ENCODE results near the gene LRP11. TPM values are rescaled to one million over a fixed set of nuclear protein-coding genes. Genes with fewer than 3 reads are reported as not detected.
"Not testable (repeated sequence)": the region's sequence is repeated elsewhere in the genome, so short reads cannot be mapped to it uniquely, and the experiment has no call there.

The LRP11 gene
- total and polyA plus RNA-seq, 2 of the 13 experiments (the other 11 are each of a cell fraction or from before 2014, with no cell fraction given), result 32.4 to 48.9 TPM

GRCh38 chr6:149895048-149895590 lies 31.0 kb upstream of the LRP11 start (continued):
- TF ChIP-seq NFE2 (CRISPR knock-in tag; IDR thresholded peaks at IDR 0.05), result no peak
- no peak for TF ChIP-seq ELF4 (CRISPR knock-in tag; IDR thresholded peaks at IDR 0.05; ENCODE audit: borderline replicate concordance)
- 0 out of 2 replicates have a peak, but pooled peaks have one; percentile 20 for TF ChIP-seq ELF3 (CRISPR knock-in tag; IDR thresholded peaks at IDR 0.05)
- no peak for TF ChIP-seq ZNF335 (CRISPR knock-in tag; IDR thresholded peaks at IDR 0.05)

DNA sequence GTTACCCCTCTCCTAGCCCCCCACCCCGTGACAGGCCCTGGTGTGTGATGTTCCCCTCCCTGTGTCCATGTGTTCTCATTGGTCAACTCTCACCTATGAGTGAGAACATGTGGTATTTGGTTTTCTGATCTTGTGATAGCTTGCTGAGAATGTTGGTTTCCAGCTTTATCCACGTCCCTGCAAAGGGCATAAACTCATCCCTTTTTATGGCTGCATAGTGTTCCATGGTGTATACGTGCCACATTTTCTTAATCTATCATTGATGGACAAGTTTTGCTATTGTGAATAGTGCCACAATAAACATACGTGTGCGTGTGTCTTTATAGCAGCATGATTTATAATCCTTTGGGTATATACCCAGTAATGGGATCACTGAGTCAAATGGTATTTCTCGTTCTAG lies 27.7 kb upstream of the LRP11 start:
- H3K4me2 ChIP-seq (ENCODE audit: low read depth, low read length); in situ Hi-C loops (cut with HindIII; ENCODE audit: extremely low pct_ligation_motif_present, low pct_unique_long_range_greater_than_20kb); H2AFZ ChIP-seq (ENCODE audit: low read length); H3K79me2 ChIP-seq (ENCODE audit: insufficient read depth, low read length); H3K9ac ChIP-seq (ENCODE audit: insufficient read depth, low read depth, low read length); H4K20me1 ChIP-seq (ENCODE audit: insufficient read depth, low read length); CTCF ChIA-PET (ENCODE audit: low intra/inter-chr PET ratio, low total read pairs); POLR2A ChIA-PET; BruUV-seq (replicated peaks); FAIRE-seq; H3K9me3 ChIP-seq (ENCODE audit: low read length); DNase-seq (ENCODE audit: low spot score); H3K4me3 ChIP-seq (replicated peaks in 1 of 3; ENCODE audit: insufficient read depth in 1 of 3, low read depth in 2 of 3, low read length in 3 of 3); intact Hi-C loops (cut with micrococcal nuclease; ENCODE audit: unreplicated experiment); H3K27ac ChIP-seq (ENCODE audit: extremely low read length, insufficient read depth, low read length); H3K36me3 ChIP-seq (replicated peaks in 1 of 2; ENCODE audit: control insufficient read depth in 1 of 2, insufficient read depth in 2 of 2, low read length in 2 of 2); ATAC-seq: not testable (repeated sequence)
- H3K27me3 ChIP-seq (ENCODE audit: control insufficient read depth in 1 of 2, insufficient read depth in 2 of 2, low read length in 2 of 2), result peaks cover 3 to 48% of the 10 kb centered on the region in 2 experiments; a peak in 4 of 5 replicates
- WGBS (ENCODE audit: low lambda C conversion rate), result 15% methylated on average over 6 of the region's 6 CpGs
- 0 out of 2 replicates have a peak, but pooled peaks have one; percentile 30 for TF ChIP-seq MNT (IDR thresholded peaks at IDR 0.05)
- peaks cover 26% of the 10 kb centered on the region for H3K4me1 ChIP-seq (ENCODE audit: insufficient read depth, low read length)

GRCh38 chr6:149891259-149891658 lies 27.1 kb upstream of the LRP11 start:
- under 1% methylated on average over 3 of the region's 3 CpGs for WGBS (ENCODE audit: low lambda C conversion rate)
- H3K4me1 ChIP-seq (ENCODE audit: insufficient read depth, low read length), result peaks cover 21% of the 10 kb centered on the region
- ATAC-seq (no peak), FAIRE-seq (no peak), DNase-seq (ENCODE audit: low spot score) (no peak)
- no peak overlapping the region for H3K27ac ChIP-seq (ENCODE audit: extremely low read length, insufficient read depth, low read length)
- no peak overlapping the region for H3K9ac ChIP-seq (ENCODE audit: insufficient read depth, low read depth, low read length)
- CTCF ChIA-PET (ENCODE audit: low intra/inter-chr PET ratio, low total read pairs), result no interaction called here
- no peak overlapping the region for H3K4me3 ChIP-seq (replicated peaks in 1 of 3; ENCODE audit: insufficient read depth in 1 of 3, low read depth in 2 of 3, low read length in 3 of 3)
- no peaks in the 10 kb centered on the region for H4K20me1 ChIP-seq (ENCODE audit: insufficient read depth, low read length)
- no peaks in the 10 kb centered on the region for H3K36me3 ChIP-seq (replicated peaks in 1 of 2; ENCODE audit: control insufficient read depth in 1 of 2, insufficient read depth in 2 of 2, low read length in 2 of 2)
- no peaks in the 10 kb centered on the region for H3K79me2 ChIP-seq (ENCODE audit: insufficient read depth, low read length)
- no peaks in the 10 kb centered on the region for H3K9me3 ChIP-seq (ENCODE audit: low read length)
- TF ChIP-seq, protein P1, sequence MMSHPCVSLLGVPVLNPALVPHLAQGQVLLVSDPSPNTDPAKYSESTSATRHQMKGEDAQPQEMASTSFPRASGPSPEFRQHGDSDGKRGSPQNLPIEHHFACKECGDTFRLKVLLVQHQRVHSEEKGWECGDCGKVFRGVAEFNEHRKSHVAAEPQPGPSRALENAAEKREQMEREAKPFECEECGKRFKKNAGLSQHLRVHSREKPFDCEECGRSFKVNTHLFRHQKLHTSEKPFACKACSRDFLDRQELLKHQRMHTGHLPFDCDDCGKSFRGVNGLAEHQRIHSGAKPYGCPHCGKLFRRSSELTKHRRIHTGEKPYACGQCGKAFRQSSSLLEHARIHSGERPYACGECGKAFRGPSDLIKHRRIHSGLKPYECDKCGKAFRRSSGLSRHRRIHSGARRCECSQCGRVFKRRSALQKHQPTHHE (CRISPR knock-in tag; IDR thresholded peaks at IDR 0.05; ENCODE audit: borderline replicate concordance), result no peak
- TF ChIP-seq ZNF431 (CRISPR knock-in tag; IDR thresholded peaks at IDR 0.05; ENCODE audit: borderline replicate concordance, low read depth) (no peak), DNMT3B (CRISPR knock-in tag; conservative IDR thresholded peaks at IDR 0.05) (no peak)
- TF ChIP-seq, protein P2, sequence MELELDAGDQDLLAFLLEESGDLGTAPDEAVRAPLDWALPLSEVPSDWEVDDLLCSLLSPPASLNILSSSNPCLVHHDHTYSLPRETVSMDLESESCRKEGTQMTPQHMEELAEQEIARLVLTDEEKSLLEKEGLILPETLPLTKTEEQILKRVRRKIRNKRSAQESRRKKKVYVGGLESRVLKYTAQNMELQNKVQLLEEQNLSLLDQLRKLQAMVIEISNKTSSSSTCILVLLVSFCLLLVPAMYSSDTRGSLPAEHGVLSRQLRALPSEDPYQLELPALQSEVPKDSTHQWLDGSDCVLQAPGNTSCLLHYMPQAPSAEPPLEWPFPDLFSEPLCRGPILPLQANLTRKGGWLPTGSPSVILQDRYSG (CRISPR knock-in tag; IDR thresholded peaks at IDR 0.05), result no peak
- peaks cover 3 to 45% of the 10 kb centered on the region in 2 experiments; a peak in 4 of 5 replicates for H3K27me3 ChIP-seq (ENCODE audit: control insufficient read depth in 1 of 2, insufficient read depth in 2 of 2, low read length in 2 of 2)
- in situ Hi-C loops (cut with HindIII; ENCODE audit: extremely low pct_ligation_motif_present, low pct_unique_long_range_greater_than_20kb), result no loop called here
- BruUV-seq (replicated peaks), result no TSS peak
- POLR2A ChIA-PET, result no interaction called here
- H2AFZ ChIP-seq (ENCODE audit: low read length), result no peak overlapping the region
- H3K4me2 ChIP-seq (ENCODE audit: low read depth, low read length), result no peak overlapping the region
- intact Hi-C loops (cut with micrococcal nuclease; ENCODE audit: unreplicated experiment), result no loop called here
